ENCODE data around the gene STS.
A peak's percentile ranks its signal among the peaks of the same experiment; 100 is the strongest.

DNA sequence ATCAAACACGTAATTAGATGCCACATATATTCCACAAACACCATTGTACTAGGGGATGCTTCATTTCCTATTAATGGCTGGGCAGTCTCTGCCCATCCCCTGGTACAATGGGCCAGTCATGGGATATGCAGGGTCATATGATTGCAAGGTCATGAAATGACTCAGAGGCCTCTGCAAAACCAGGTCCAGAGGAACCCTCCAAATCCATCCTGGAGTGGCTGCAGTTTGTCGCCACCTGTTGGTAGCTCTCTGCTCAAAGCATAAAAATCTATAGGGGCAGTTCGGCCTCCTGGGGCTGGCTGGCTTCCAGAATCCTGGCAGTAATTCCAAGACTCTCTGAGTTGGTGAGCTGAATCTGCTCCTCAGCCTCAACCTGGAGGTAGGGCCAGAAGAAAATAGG is 23.4 kb downstream of the STS start:
- TF ChIP-seq, protein P1, sequence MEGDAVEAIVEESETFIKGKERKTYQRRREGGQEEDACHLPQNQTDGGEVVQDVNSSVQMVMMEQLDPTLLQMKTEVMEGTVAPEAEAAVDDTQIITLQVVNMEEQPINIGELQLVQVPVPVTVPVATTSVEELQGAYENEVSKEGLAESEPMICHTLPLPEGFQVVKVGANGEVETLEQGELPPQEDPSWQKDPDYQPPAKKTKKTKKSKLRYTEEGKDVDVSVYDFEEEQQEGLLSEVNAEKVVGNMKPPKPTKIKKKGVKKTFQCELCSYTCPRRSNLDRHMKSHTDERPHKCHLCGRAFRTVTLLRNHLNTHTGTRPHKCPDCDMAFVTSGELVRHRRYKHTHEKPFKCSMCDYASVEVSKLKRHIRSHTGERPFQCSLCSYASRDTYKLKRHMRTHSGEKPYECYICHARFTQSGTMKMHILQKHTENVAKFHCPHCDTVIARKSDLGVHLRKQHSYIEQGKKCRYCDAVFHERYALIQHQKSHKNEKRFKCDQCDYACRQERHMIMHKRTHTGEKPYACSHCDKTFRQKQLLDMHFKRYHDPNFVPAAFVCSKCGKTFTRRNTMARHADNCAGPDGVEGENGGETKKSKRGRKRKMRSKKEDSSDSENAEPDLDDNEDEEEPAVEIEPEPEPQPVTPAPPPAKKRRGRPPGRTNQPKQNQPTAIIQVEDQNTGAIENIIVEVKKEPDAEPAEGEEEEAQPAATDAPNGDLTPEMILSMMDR (IDR thresholded peaks at IDR 0.05), result peak in 4 of 5 experiments; percentile 13 to 30 (median 24)
- TF ChIP-seq EP300 (IDR thresholded peaks at IDR 0.05; ENCODE audit: low read depth) (no peak), POLR2A (IDR thresholded peaks at IDR 0.05) (no peak)

All from transverse colon (tissue), 3 donors.